Measurements from ENCODE around the gene LRMDA. TPM values are rescaled to one million over a fixed set of nuclear protein-coding genes. Genes with fewer than 3 reads are reported as not detected.
A peak's percentile ranks its signal among the peaks of the same experiment; 100 is the strongest.

LRMDA gene
- total RNA-seq, 4 donors from 2014 or later: 9.8 to 18.6 (median 15.8) TPM

GRCh38 chr10:76444034-76444800, 1012.8 kb downstream of the LRMDA start:
- H3K27ac ChIP-seq: peak overlapping the region in 3 of 4 donors; percentile 43 to 83 (median 72)
- H3K4me1 ChIP-seq: peaks cover 0 to 17% (median 6%) of the 10 kb centered on the region in 4 donors
- H3K36me3 ChIP-seq: no peaks in the 10 kb centered on the region
- 73 to 75% methylated on average over 6 of the region's 6 CpGs for WGBS, 2 donors
- no peaks in the 10 kb centered on the region for H3K9me3 ChIP-seq
- DNase-seq (ENCODE audit: low spot score in 2 of 2): peak in 1 of 2 donors; percentile 38
- TF ChIP-seq, protein P1, sequence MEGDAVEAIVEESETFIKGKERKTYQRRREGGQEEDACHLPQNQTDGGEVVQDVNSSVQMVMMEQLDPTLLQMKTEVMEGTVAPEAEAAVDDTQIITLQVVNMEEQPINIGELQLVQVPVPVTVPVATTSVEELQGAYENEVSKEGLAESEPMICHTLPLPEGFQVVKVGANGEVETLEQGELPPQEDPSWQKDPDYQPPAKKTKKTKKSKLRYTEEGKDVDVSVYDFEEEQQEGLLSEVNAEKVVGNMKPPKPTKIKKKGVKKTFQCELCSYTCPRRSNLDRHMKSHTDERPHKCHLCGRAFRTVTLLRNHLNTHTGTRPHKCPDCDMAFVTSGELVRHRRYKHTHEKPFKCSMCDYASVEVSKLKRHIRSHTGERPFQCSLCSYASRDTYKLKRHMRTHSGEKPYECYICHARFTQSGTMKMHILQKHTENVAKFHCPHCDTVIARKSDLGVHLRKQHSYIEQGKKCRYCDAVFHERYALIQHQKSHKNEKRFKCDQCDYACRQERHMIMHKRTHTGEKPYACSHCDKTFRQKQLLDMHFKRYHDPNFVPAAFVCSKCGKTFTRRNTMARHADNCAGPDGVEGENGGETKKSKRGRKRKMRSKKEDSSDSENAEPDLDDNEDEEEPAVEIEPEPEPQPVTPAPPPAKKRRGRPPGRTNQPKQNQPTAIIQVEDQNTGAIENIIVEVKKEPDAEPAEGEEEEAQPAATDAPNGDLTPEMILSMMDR (IDR thresholded peaks at IDR 0.05): no peak
- peak; percentile 33 to 39 for TF ChIP-seq EP300 (IDR thresholded peaks at IDR 0.05)
- no peak for TF ChIP-seq POLR2A (IDR thresholded peaks at IDR 0.05)
- no peaks in the 10 kb centered on the region for H3K27me3 ChIP-seq
- H3K4me3 ChIP-seq: no peak overlapping the region

GRCh38 chr10:76447578-76447977, 1016.2 kb downstream of the LRMDA start:
- no peaks in the 10 kb centered on the region for H3K36me3 ChIP-seq
- TF ChIP-seq, protein P1 (IDR thresholded peaks at IDR 0.05): no peak
- no peak for TF ChIP-seq POLR2A (IDR thresholded peaks at IDR 0.05)
- no peak for TF ChIP-seq EP300 (IDR thresholded peaks at IDR 0.05)
- H3K27ac ChIP-seq: no peak overlapping the region
- no peak for DNase-seq (ENCODE audit: low spot score in 2 of 2)
- H3K9me3 ChIP-seq: no peaks in the 10 kb centered on the region
- no peaks in the 10 kb centered on the region for H3K27me3 ChIP-seq
- H3K4me3 ChIP-seq: no peak overlapping the region
- WGBS, 2 donors: 77 to 85% methylated on average over 1 of the region's 1 CpG
- H3K4me1 ChIP-seq: peaks cover 0 to 17% (median 6%) of the 10 kb centered on the region in 4 donors

GRCh38 chr10:76451911-76452310, 1020.5 kb downstream of the LRMDA start:
- H3K27me3 ChIP-seq: no peaks in the 10 kb centered on the region
- H3K36me3 ChIP-seq: no peaks in the 10 kb centered on the region
- 95 to 98% methylated on average over 2 of the region's 2 CpGs for WGBS, 2 donors
- no peaks in the 10 kb centered on the region for H3K9me3 ChIP-seq
- no peaks in the 10 kb centered on the region for H3K4me1 ChIP-seq
- H3K27ac ChIP-seq: no peak overlapping the region
- TF ChIP-seq POLR2A (IDR thresholded peaks at IDR 0.05) (no peak), EP300 (IDR thresholded peaks at IDR 0.05) (no peak)
- TF ChIP-seq, protein P1 (IDR thresholded peaks at IDR 0.05): no peak
- DNase-seq (ENCODE audit: low spot score in 2 of 2): no peak
- no peak overlapping the region for H3K4me3 ChIP-seq

DNA sequence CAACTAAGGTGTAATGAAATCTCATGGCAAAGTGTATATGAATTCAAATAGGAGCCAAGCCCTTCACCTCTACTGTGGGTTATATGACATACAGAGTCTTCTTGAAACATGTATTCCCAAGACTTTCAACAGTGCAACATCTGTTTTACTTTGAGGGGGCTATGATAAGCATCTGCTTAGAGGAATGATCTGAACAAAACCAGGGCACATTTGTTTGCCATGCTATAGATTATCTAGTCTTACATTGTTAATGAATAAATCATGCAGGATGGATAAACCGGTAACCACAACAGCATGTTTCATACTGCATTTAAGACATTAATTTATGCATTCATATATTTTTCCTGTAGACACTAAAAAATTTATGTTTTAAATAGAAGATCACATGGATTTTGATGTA, 1021.9 kb downstream of the LRMDA start:
- Histone ChIP-seq H3K4me1 (peaks cover 0 to under 1% (median 0%) of the 10 kb centered on the region in 4 donors), H3K27me3 (no peaks in the 10 kb centered on the region), H3K9me3 (no peaks in the 10 kb centered on the region), H3K27ac (no peak overlapping the region), H3K36me3 (no peaks in the 10 kb centered on the region), H3K4me3 (no peak overlapping the region)
- DNase-seq (ENCODE audit: low spot score in 2 of 2): no peak
- TF ChIP-seq EP300 (IDR thresholded peaks at IDR 0.05) (no peak), POLR2A (IDR thresholded peaks at IDR 0.05) (no peak)
- TF ChIP-seq, protein P1 (IDR thresholded peaks at IDR 0.05): no peak
- 81 to 88% methylated on average over 1 of the region's 1 CpG for WGBS, 2 donors

DNA sequence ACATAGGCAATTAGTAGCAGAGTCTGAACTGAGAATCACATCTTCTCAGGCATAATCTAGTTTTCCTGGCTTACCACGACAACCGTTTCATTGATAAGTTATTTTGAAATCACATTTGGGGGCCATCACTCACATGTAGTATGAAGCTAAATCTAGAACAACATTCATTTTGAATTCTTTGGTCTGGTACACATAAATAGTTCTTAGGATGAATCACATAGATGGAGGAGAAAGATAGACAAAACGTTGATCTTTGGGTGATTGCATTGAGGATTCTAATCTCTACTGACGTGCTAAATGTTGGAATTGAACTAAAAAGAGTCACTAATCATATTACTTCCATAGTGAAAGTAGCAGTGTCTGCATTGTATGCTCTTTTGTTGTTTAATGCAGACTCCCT, 1022.6 kb downstream of the LRMDA start:
- WGBS, 2 donors: 86 to 91% methylated on average over 4 of the region's 4 CpGs
- H3K9me3 ChIP-seq: no peaks in the 10 kb centered on the region
- no peak overlapping the region for H3K4me3 ChIP-seq
- no peak for DNase-seq (ENCODE audit: low spot score in 2 of 2)
- H3K4me1 ChIP-seq: peaks cover 0 to 8% (median under 1%) of the 10 kb centered on the region in 4 donors
- no peaks in the 10 kb centered on the region for H3K36me3 ChIP-seq
- H3K27me3 ChIP-seq: no peaks in the 10 kb centered on the region
- H3K27ac ChIP-seq: no peak overlapping the region
- TF ChIP-seq, protein P1 (IDR thresholded peaks at IDR 0.05): no peak
- TF ChIP-seq EP300 (IDR thresholded peaks at IDR 0.05) (no peak), POLR2A (IDR thresholded peaks at IDR 0.05) (no peak)

All from tibial nerve (tissue), 4 donors.